ENCODE measurements around the gene CTSK. TPM values are rescaled to one million over a fixed set of nuclear protein-coding genes. Genes with fewer than 3 reads are reported as not detected.
"Not testable (repeated sequence)": the region's sequence is repeated elsewhere in the genome, so short reads cannot be mapped to it uniquely, and the experiment has no call there.

Gene CTSK
- total RNA-seq, 1 donor from 2014 or later = 28.3 TPM

GRCh38 chr1:150789396-150789795 lies 18.7 kb downstream of the CTSK start:
- Mint-ChIP-seq H3K9me3 (no peaks in the 10 kb centered on the region), H3K4me3 (no peak overlapping the region), H3K27ac (no peak overlapping the region), H3K4me1 (no peaks in the 10 kb centered on the region), H3K36me3 (peaks cover 4% of the 10 kb centered on the region), H3K27me3 (ENCODE audit: low read depth) (no peaks in the 10 kb centered on the region)
- TF ChIP-seq CTCF (IDR thresholded peaks at IDR 0.05; ENCODE audit: unreplicated experiment) = no peak
- no peak for DNase-seq (ENCODE audit: low spot score in 2 of 2, unreplicated experiment in 2 of 2)

GRCh38 chr1:150788946-150789345 lies 19.1 kb downstream of the CTSK start:
- no peak for TF ChIP-seq CTCF (IDR thresholded peaks at IDR 0.05; ENCODE audit: unreplicated experiment)
- no peak for DNase-seq (ENCODE audit: low spot score in 2 of 2, unreplicated experiment in 2 of 2)
- H3K36me3 Mint-ChIP-seq = no peaks in the 10 kb centered on the region
- no peak overlapping the region for H3K4me3 Mint-ChIP-seq
- no peaks in the 10 kb centered on the region for H3K27me3 Mint-ChIP-seq (ENCODE audit: low read depth)
- H3K9me3 Mint-ChIP-seq = no peaks in the 10 kb centered on the region
- H3K4me1 Mint-ChIP-seq = no peaks in the 10 kb centered on the region
- no peak overlapping the region for H3K27ac Mint-ChIP-seq

- DNase-seq (ENCODE audit: low spot score in 2 of 2, unreplicated experiment in 2 of 2) = no peak
- H3K9me3 Mint-ChIP-seq = no peaks in the 10 kb centered on the region
- peaks cover 5% of the 10 kb centered on the region for H3K4me1 Mint-ChIP-seq
- H3K36me3 Mint-ChIP-seq = no peaks in the 10 kb centered on the region
- H3K27ac Mint-ChIP-seq = no peak overlapping the region
- H3K27me3 Mint-ChIP-seq (ENCODE audit: low read depth) = no peaks in the 10 kb centered on the region
- no peak overlapping the region for H3K4me3 Mint-ChIP-seq
- TF ChIP-seq CTCF (IDR thresholded peaks at IDR 0.05; ENCODE audit: unreplicated experiment) = no peak
Observed at GRCh38 chr1:150787455-150787854, 20.6 kb downstream of the CTSK start.

GRCh38 chr1:150780510-150780909 lies 27.6 kb downstream of the CTSK start:
- no peak overlapping the region for H3K27ac Mint-ChIP-seq
- DNase-seq (ENCODE audit: low spot score in 2 of 2, unreplicated experiment in 2 of 2) = no peak
- H3K9me3 Mint-ChIP-seq = peaks cover 5% of the 10 kb centered on the region
- H3K36me3 Mint-ChIP-seq = peaks cover 6% of the 10 kb centered on the region
- no peak overlapping the region for H3K4me3 Mint-ChIP-seq
- H3K27me3 Mint-ChIP-seq (ENCODE audit: low read depth) = no peaks in the 10 kb centered on the region
- TF ChIP-seq CTCF (IDR thresholded peaks at IDR 0.05; ENCODE audit: unreplicated experiment) = no peak
- H3K4me1 Mint-ChIP-seq = peaks cover 5% of the 10 kb centered on the region

GRCh38 chr1:150778409-150778808 lies 29.7 kb downstream of the CTSK start:
- H3K27ac Mint-ChIP-seq = no peak overlapping the region
- H3K4me3 Mint-ChIP-seq = no peak overlapping the region
- peaks cover 5% of the 10 kb centered on the region for H3K9me3 Mint-ChIP-seq
- H3K4me1 Mint-ChIP-seq = peaks cover 3% of the 10 kb centered on the region
- peaks cover 6% of the 10 kb centered on the region for H3K36me3 Mint-ChIP-seq
- no peaks in the 10 kb centered on the region for H3K27me3 Mint-ChIP-seq (ENCODE audit: low read depth)
- DNase-seq (ENCODE audit: low spot score in 2 of 2, unreplicated experiment in 2 of 2) = no peak
- TF ChIP-seq CTCF (IDR thresholded peaks at IDR 0.05; ENCODE audit: unreplicated experiment) = no peak

GRCh38 chr1:150777544-150777943 lies 30.5 kb downstream of the CTSK start:
- no peaks in the 10 kb centered on the region for H3K4me1 Mint-ChIP-seq
- DNase-seq (ENCODE audit: low spot score in 2 of 2, unreplicated experiment in 2 of 2) = no peak
- no peak for TF ChIP-seq CTCF (IDR thresholded peaks at IDR 0.05; ENCODE audit: unreplicated experiment)
- H3K27ac Mint-ChIP-seq = no peak overlapping the region
- H3K36me3 Mint-ChIP-seq = peaks cover 6% of the 10 kb centered on the region
- H3K9me3 Mint-ChIP-seq = peaks cover 5% of the 10 kb centered on the region
- no peak overlapping the region for H3K4me3 Mint-ChIP-seq
- no peaks in the 10 kb centered on the region for H3K27me3 Mint-ChIP-seq (ENCODE audit: low read depth)

- H3K36me3 Mint-ChIP-seq; H3K4me3 Mint-ChIP-seq; H3K27me3 Mint-ChIP-seq (ENCODE audit: low read depth); H3K9me3 Mint-ChIP-seq; DNase-seq (ENCODE audit: low spot score in 2 of 2, unreplicated experiment in 2 of 2); H3K4me1 Mint-ChIP-seq; H3K27ac Mint-ChIP-seq: not testable (repeated sequence)
Observed at GRCh38 chr1:150775931-150776505, 32.0 kb downstream of the CTSK start.

Data from mesothelial cell of epicardium (in vitro differentiated cells).